Neural cell (in vitro differentiated cells): ENCODE measurements around the gene IL17RB. TPM values are rescaled to one million over a fixed set of nuclear protein-coding genes. Genes with fewer than 3 reads are reported as not detected.

Experiments
- H2AFZ ChIP-seq: fragments of 200-600, 300-800 bp; sonication (generic), shearing (Covaris generic); 2 replicates; pipeline ENCODE4 v1.6.0; 2014; ENCODE audit warnings: low read depth, mild to moderate bottlenecking, antibody characterized with exemption, low read length, moderate library complexity
- H3F3A ChIP-seq: fragments of 200-600 bp; shearing (Covaris generic); 2 replicates; pipeline ENCODE4 v1.6.1; 2016; ENCODE audit warnings: mild to moderate bottlenecking, moderate library complexity, mixed read lengths, antibody characterized with exemption, low read length; ENCODE audit not compliant: insufficient read depth, poor library complexity, severe bottlenecking
- H3K27ac ChIP-seq: fragments of 200-600, 300-800 bp; sonication (generic), shearing (Covaris generic); 2 replicates; pipeline ENCODE4 v1.5.1; 2014; ENCODE audit warnings: mild to moderate bottlenecking, low read length, moderate library complexity
- H3K27me3 ChIP-seq: fragments of 300-800, 200-600 bp; sonication (generic), shearing (Covaris generic); 2 replicates; pipeline ENCODE4 v1.6.0; 2014; ENCODE audit warnings: mild to moderate bottlenecking, low read depth, low read length, moderate library complexity; ENCODE audit not compliant: insufficient read depth
- H3K36me3 ChIP-seq: fragments of 300-800, 200-600 bp; sonication (generic), shearing (Covaris generic); 2 replicates; pipeline ENCODE4 v1.5.1; 2014; ENCODE audit warnings: mild to moderate bottlenecking, antibody characterized with exemption, low read length, moderate library complexity; ENCODE audit not compliant: insufficient read depth
- H3K4me2 ChIP-seq: fragments of 300-800, 200-600 bp; sonication (generic), shearing (Covaris generic); 2 replicates; pipeline ENCODE4 v1.6.0; 2014; ENCODE audit warnings: mild to moderate bottlenecking, low read length
- H3K4me3 ChIP-seq: fragments of 300-800, 200-600 bp; sonication (generic), shearing (Covaris generic); 2 replicates; pipeline ENCODE4 v1.5.1; 2014; ENCODE audit warnings: mild to moderate bottlenecking, low read length, moderate library complexity
- H3K79me2 ChIP-seq: fragments of 200-600 bp; shearing (Covaris generic); replicated peaks from 2 replicates; pipeline ENCODE4 v1.6.0; 2014; ENCODE audit warnings: mild to moderate bottlenecking, low read length, moderate library complexity; ENCODE audit not compliant: insufficient read depth
- H3K9ac ChIP-seq: fragments of 300-800, 200-600 bp; sonication (generic), shearing (Covaris generic); 2 replicates; pipeline ENCODE4 v1.6.1; 2016; ENCODE audit warnings: mild to moderate bottlenecking, low read length, mixed read lengths
- H3K9me2 ChIP-seq: fragments of 200-600 bp; shearing (Covaris generic); 2 replicates; pipeline ENCODE4 v1.6.1; 2016; ENCODE audit warnings: mild to moderate bottlenecking, low read length, mixed read lengths; ENCODE audit not compliant: insufficient read depth
- H3K9me3 ChIP-seq: fragments of 200-600, 300-800 bp; sonication (generic), shearing (Covaris generic); 2 replicates; pipeline ENCODE4 v1.6.1; 2016; ENCODE audit warnings: mild to moderate bottlenecking, mixed run types, low read length, moderate library complexity, mixed read lengths
- H4K20me1 ChIP-seq: fragments of 200-600 bp; shearing (Covaris generic); 2 replicates; pipeline ENCODE4 v1.6.1; 2016; ENCODE audit warnings: mild to moderate bottlenecking, mixed run types; ENCODE audit not compliant: insufficient read depth
- EP300 ChIP-seq: fragments of 450-650 bp; conservative IDR thresholded peaks from 2 replicates; pipeline ENCODE4 v1.6.1; 2014; ENCODE audit warnings: antibody characterized with exemption, mild to moderate bottlenecking, moderate library complexity; ENCODE audit not compliant: poor library complexity, severe bottlenecking
- EZH2 ChIP-seq: fragments of 200-600, 300-800 bp; shearing (Covaris generic), sonication (generic); IDR thresholded peaks from 2 replicates; pipeline ENCODE4 v1.6.1; 2014; ENCODE audit warnings: antibody characterized with exemption, low read length, borderline replicate concordance, mild to moderate bottlenecking; ENCODE audit not compliant: insufficient read depth, poor library complexity, severe bottlenecking
- POLR2AphosphoS5 ChIP-seq: IDR thresholded peaks from 2 replicates; pipeline ENCODE4 v1.6.1; 2012
- RAD21 ChIP-seq: fragments of 450-650 bp; conservative IDR thresholded peaks from 2 replicates; pipeline ENCODE4 v1.6.1; 2014; ENCODE audit warnings: antibody characterized with exemption, mild to moderate bottlenecking, moderate library complexity
- SMC3 ChIP-seq: fragments of 450-650 bp; conservative IDR thresholded peaks from 2 replicates; pipeline ENCODE4 v1.6.1; 2014; ENCODE audit warnings: antibody characterized with exemption, mild to moderate bottlenecking, moderate library complexity; ENCODE audit not compliant: poor library complexity
- TAF1 ChIP-seq: IDR thresholded peaks from 2 replicates; pipeline ENCODE4 v1.6.1; 2012; ENCODE audit warnings: low read depth
- polyA plus RNA-seq: library from polyadenylated mRNA; depleted of rRNA; stranded (reverse); fragments of >200 nt; gene quantifications from 2 replicates; pipeline ENCODE4 v1.2.3, GENCODE V29; 2014
- TF ChIP-seq, protein P1 (sequence below): fragments of 450-650 bp; IDR thresholded peaks from 2 replicates; pipeline ENCODE4 v1.5.1; 2014; ENCODE audit warnings: antibody characterized with exemption, mild to moderate bottlenecking, moderate library complexity; ENCODE audit not compliant: poor library complexity, severe bottlenecking
- TF ChIP-seq, protein P2 (sequence below): IDR thresholded peaks from 2 replicates; pipeline ENCODE4 v1.6.1; 2012; ENCODE audit warnings: borderline replicate concordance

The IL17RB gene
- polyA plus RNA-seq, 1 donor from 2014 or later, result 0.83 TPM

GRCh38 chr3:53817211-53817610 is 29.2 kb upstream of the IL17RB start:
- Histone ChIP-seq H3K36me3 (no peaks in the 10 kb centered on the region), H3K4me3 (no peak overlapping the region), H2AFZ (no peak overlapping the region), H3K27ac (no peak overlapping the region), H3K27me3 (no peaks in the 10 kb centered on the region), H3K9me3 (no peaks in the 10 kb centered on the region), H3K79me2 (no peaks in the 10 kb centered on the region), H4K20me1 (no peaks in the 10 kb centered on the region), H3F3A (no peaks in the 10 kb centered on the region), H3K9me2 (no peaks in the 10 kb centered on the region), H3K4me2 (no peak overlapping the region), H3K9ac (no peak overlapping the region)
- no peak for TF ChIP-seq POLR2AphosphoS5
- TF ChIP-seq, protein P1, sequence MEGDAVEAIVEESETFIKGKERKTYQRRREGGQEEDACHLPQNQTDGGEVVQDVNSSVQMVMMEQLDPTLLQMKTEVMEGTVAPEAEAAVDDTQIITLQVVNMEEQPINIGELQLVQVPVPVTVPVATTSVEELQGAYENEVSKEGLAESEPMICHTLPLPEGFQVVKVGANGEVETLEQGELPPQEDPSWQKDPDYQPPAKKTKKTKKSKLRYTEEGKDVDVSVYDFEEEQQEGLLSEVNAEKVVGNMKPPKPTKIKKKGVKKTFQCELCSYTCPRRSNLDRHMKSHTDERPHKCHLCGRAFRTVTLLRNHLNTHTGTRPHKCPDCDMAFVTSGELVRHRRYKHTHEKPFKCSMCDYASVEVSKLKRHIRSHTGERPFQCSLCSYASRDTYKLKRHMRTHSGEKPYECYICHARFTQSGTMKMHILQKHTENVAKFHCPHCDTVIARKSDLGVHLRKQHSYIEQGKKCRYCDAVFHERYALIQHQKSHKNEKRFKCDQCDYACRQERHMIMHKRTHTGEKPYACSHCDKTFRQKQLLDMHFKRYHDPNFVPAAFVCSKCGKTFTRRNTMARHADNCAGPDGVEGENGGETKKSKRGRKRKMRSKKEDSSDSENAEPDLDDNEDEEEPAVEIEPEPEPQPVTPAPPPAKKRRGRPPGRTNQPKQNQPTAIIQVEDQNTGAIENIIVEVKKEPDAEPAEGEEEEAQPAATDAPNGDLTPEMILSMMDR, result no peak
- no peak for TF ChIP-seq EZH2

GRCh38 chr3:53817809-53818208 is 28.6 kb upstream of the IL17RB start:
- H3K36me3 ChIP-seq, result no peaks in the 10 kb centered on the region
- no peaks in the 10 kb centered on the region for H4K20me1 ChIP-seq
- H3F3A ChIP-seq, result no peaks in the 10 kb centered on the region
- H3K27me3 ChIP-seq, result no peaks in the 10 kb centered on the region
- no peak overlapping the region for H2AFZ ChIP-seq
- no peak overlapping the region for H3K9ac ChIP-seq
- H3K4me3 ChIP-seq, result no peak overlapping the region
- no peak for TF ChIP-seq TAF1
- no peak for TF ChIP-seq EP300
- TF ChIP-seq RAD21, result no peak
- TF ChIP-seq POLR2AphosphoS5, result no peak
- TF ChIP-seq, protein P2, sequence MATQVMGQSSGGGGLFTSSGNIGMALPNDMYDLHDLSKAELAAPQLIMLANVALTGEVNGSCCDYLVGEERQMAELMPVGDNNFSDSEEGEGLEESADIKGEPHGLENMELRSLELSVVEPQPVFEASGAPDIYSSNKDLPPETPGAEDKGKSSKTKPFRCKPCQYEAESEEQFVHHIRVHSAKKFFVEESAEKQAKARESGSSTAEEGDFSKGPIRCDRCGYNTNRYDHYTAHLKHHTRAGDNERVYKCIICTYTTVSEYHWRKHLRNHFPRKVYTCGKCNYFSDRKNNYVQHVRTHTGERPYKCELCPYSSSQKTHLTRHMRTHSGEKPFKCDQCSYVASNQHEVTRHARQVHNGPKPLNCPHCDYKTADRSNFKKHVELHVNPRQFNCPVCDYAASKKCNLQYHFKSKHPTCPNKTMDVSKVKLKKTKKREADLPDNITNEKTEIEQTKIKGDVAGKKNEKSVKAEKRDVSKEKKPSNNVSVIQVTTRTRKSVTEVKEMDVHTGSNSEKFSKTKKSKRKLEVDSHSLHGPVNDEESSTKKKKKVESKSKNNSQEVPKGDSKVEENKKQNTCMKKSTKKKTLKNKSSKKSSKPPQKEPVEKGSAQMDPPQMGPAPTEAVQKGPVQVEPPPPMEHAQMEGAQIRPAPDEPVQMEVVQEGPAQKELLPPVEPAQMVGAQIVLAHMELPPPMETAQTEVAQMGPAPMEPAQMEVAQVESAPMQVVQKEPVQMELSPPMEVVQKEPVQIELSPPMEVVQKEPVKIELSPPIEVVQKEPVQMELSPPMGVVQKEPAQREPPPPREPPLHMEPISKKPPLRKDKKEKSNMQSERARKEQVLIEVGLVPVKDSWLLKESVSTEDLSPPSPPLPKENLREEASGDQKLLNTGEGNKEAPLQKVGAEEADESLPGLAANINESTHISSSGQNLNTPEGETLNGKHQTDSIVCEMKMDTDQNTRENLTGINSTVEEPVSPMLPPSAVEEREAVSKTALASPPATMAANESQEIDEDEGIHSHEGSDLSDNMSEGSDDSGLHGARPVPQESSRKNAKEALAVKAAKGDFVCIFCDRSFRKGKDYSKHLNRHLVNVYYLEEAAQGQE, result no peak
- no peak for TF ChIP-seq SMC3
- TF ChIP-seq, protein P1, result no peak
- H3K9me2 ChIP-seq, result no peaks in the 10 kb centered on the region
- H3K27ac ChIP-seq, result no peak overlapping the region
- H3K4me2 ChIP-seq, result no peak overlapping the region
- no peaks in the 10 kb centered on the region for H3K9me3 ChIP-seq
- H3K79me2 ChIP-seq, result no peaks in the 10 kb centered on the region
